HEK293T (cell line): ENCODE measurements around the gene GABRD.

Experiments used
- CTCF ChIA-PET: fragments of 350-600 bp; formaldehyde crosslinking; extraction: SDS; loops from one replicate; lab custom pipeline; 2021; ENCODE audit warnings: antibody characterized with exemption, inconsistent platforms; lab: Yijun Ruan, JAX
- POLR2A ChIA-PET: fragments of 350-600 bp; formaldehyde crosslinking; extraction: SDS; loops from one replicate; lab custom pipeline; 2020; ENCODE audit warnings: antibody characterized with exemption, inconsistent platforms; lab: Yijun Ruan, JAX
- DNase-seq: peaks from one replicate; pipeline ENCODE4 v3.0.0; 2012; ENCODE audit warnings: mixed read lengths; ENCODE audit errors: extremely low spot score
- ARNT ChIP-seq: fragments of 450-650 bp; IDR thresholded peaks from 2 replicates; pipeline ENCODE4 v1.6.1; 2017; ENCODE audit warnings: mild to moderate bottlenecking
- BHLHE40 ChIP-seq: fragments of 450-650 bp; IDR thresholded peaks from 2 replicates; pipeline ENCODE4 v1.6.1; 2016; ENCODE audit warnings: mild to moderate bottlenecking, moderate library complexity, borderline replicate concordance
- CTBP1 ChIP-seq: fragments of 450-650 bp; IDR thresholded peaks from 2 replicates; pipeline ENCODE4 v1.6.1; 2016; ENCODE audit warnings: borderline replicate concordance
- ELF4 ChIP-seq: fragments of 450-650 bp; IDR thresholded peaks from 2 replicates; pipeline ENCODE4 v1.6.1; 2017; ENCODE audit warnings: antibody characterized with exemption
- FOXA1 ChIP-seq: fragments of 450-650 bp; IDR thresholded peaks from 2 replicates; pipeline ENCODE4 v1.6.1; 2016; ENCODE audit warnings: mild to moderate bottlenecking
- FOXK2 ChIP-seq: fragments of 450-650 bp; IDR thresholded peaks from 2 replicates; pipeline ENCODE4 v1.6.1; 2016; ENCODE audit warnings: mild to moderate bottlenecking
- FOXM1 ChIP-seq: fragments of 450-650 bp; IDR thresholded peaks from 2 replicates; pipeline ENCODE4 v1.6.1; 2017; ENCODE audit warnings: mild to moderate bottlenecking, borderline replicate concordance
- HDGF ChIP-seq: fragments of 450-650 bp; IDR thresholded peaks from 2 replicates; pipeline ENCODE4 v1.6.1; 2017; ENCODE audit warnings: antibody characterized with exemption, borderline replicate concordance
- L3MBTL2 ChIP-seq: fragments of 450-650 bp; conservative IDR thresholded peaks from 2 replicates; pipeline ENCODE4 v1.6.1; 2016; ENCODE audit warnings: mild to moderate bottlenecking
- LEF1 ChIP-seq: fragments of 450-650 bp; IDR thresholded peaks from 2 replicates; pipeline ENCODE4 v1.6.1; 2017; ENCODE audit warnings: mild to moderate bottlenecking, borderline replicate concordance
- NFRKB ChIP-seq: fragments of 450-650 bp; IDR thresholded peaks from 2 replicates; pipeline ENCODE4 v1.6.1; 2016; ENCODE audit warnings: mild to moderate bottlenecking, moderate library complexity
- PKNOX1 ChIP-seq: fragments of 450-650 bp; IDR thresholded peaks from 2 replicates; pipeline ENCODE4 v1.6.1; 2016
- SP1 ChIP-seq: fragments of 450-650 bp; IDR thresholded peaks from 2 replicates; pipeline ENCODE4 v1.6.1; 2017
- SUZ12 ChIP-seq: fragments of 450-650 bp; IDR thresholded peaks from 2 replicates; pipeline ENCODE4 v1.6.1; 2016; ENCODE audit warnings: mild to moderate bottlenecking
- TARDBP ChIP-seq: fragments of 450-650 bp; IDR thresholded peaks from 2 replicates; pipeline ENCODE4 v1.6.1; 2016
- ZNF384 ChIP-seq: fragments of 450-650 bp; IDR thresholded peaks from 2 replicates; pipeline ENCODE4 v1.6.1; 2016

The GABRD gene

GRCh38 chr1:2041305-2041704, 22.2 kb downstream of the GABRD start:
- DNase-seq: no peak
- POLR2A ChIA-PET: no interaction called here
- no peak for TF ChIP-seq SUZ12
- TF ChIP-seq FOXK2: no peak
- TF ChIP-seq L3MBTL2: no peak
- no peak for TF ChIP-seq LEF1
- no peak for TF ChIP-seq ZNF384
- no peak for TF ChIP-seq CTBP1
- TF ChIP-seq FOXM1: no peak
- no peak for TF ChIP-seq NFRKB
- TF ChIP-seq PKNOX1: no peak
- TF ChIP-seq BHLHE40: no peak
- TF ChIP-seq SP1: no peak
- CTCF ChIA-PET: interaction anchor here (1.0 kb wide), 1 partner anchor 81 kb away, joined by 3 read pairs; no protein-coding TSS in a partner anchor

- no peak for TF ChIP-seq LEF1
- ChIA-PET POLR2A (no interaction called here), CTCF (interaction anchor here (1.0 kb wide), 1 partner anchor 82 kb away, joined by 3 read pairs; no protein-coding TSS in a partner anchor)
- no peak for DNase-seq
These were observed 22.7 kb downstream of the GABRD start for GRCh38 chr1:2041887-2042286.

- POLR2A ChIA-PET: interaction anchor here (0.6 to 1.7 kb wide), 3 partner anchors 8 to 134 kb away, joined by 3 to 5 read pairs (median 4); no protein-coding TSS in a partner anchor
- CTCF ChIA-PET: interaction anchor here (0.6 to 6.4 kb wide), 7 partner anchors 12 to 1258 kb away, joined by 3 to 62 read pairs (median 4); no protein-coding TSS in a partner anchor
- TF ChIP-seq LEF1 (no peak), ARNT (no peak), BHLHE40 (no peak), TARDBP (no peak), L3MBTL2 (no peak), CTBP1 (no peak), SP1 (no peak), NFRKB (no peak), ZNF384 (no peak), ELF4 (no peak), FOXM1 (no peak), HDGF (no peak), SUZ12 (no peak)
- DNase-seq: no peak
These were observed 24.0 kb downstream of the GABRD start for GRCh38 chr1:2042830-2043773.

- ChIA-PET POLR2A (interaction anchor here (0.6 to 1.8 kb wide), 7 partner anchors 8 to 138 kb away, joined by 3 to 9 read pairs (median 4); no protein-coding TSS in a partner anchor), CTCF (interaction anchor here (0.6 to 6.4 kb wide), 16 partner anchors 13 to 1257 kb away, joined by 3 to 62 read pairs (median 4); no protein-coding TSS in a partner anchor)
- no peak for DNase-seq
- TF ChIP-seq TARDBP (no peak), ARNT (no peak), SUZ12 (no peak), CTBP1 (no peak), FOXA1 (no peak), PKNOX1 (no peak), BHLHE40 (no peak), SP1 (no peak), ELF4 (no peak), ZNF384 (no peak), L3MBTL2 (no peak)
These were observed 24.7 kb downstream of the GABRD start for GRCh38 chr1:2043886-2044285.

GRCh38 chr1:2044510-2045319, 25.6 kb downstream of the GABRD start:
- ChIA-PET CTCF (interaction anchor here (0.6 to 6.4 kb wide), 23 partner anchors 8 to 461 kb away, joined by 3 to 62 read pairs (median 4); no protein-coding TSS in a partner anchor), POLR2A (interaction anchor here (0.9 to 1.8 kb wide), 8 partner anchors 9 to 139 kb away, joined by 3 to 9 read pairs (median 4); no protein-coding TSS in a partner anchor)
- peak; percentile 85 for DNase-seq
- TF ChIP-seq ARNT (no peak), FOXA1 (no peak), SP1 (no peak), NFRKB (no peak), FOXM1 (peak; percentile 49; the same call in 1 of the 2 replicates), LEF1 (no peak; the same call in 1 of the 2 replicates), SUZ12 (no peak), ZNF384 (no peak), L3MBTL2 (peak; percentile 58), HDGF (no peak), TARDBP (no peak), CTBP1 (no peak), FOXK2 (no peak)
